ENCODE data around the gene MAN1B1.
A peak's percentile ranks its signal among the peaks of the same experiment; 100 is the strongest.

The MAN1B1 gene

DNA sequence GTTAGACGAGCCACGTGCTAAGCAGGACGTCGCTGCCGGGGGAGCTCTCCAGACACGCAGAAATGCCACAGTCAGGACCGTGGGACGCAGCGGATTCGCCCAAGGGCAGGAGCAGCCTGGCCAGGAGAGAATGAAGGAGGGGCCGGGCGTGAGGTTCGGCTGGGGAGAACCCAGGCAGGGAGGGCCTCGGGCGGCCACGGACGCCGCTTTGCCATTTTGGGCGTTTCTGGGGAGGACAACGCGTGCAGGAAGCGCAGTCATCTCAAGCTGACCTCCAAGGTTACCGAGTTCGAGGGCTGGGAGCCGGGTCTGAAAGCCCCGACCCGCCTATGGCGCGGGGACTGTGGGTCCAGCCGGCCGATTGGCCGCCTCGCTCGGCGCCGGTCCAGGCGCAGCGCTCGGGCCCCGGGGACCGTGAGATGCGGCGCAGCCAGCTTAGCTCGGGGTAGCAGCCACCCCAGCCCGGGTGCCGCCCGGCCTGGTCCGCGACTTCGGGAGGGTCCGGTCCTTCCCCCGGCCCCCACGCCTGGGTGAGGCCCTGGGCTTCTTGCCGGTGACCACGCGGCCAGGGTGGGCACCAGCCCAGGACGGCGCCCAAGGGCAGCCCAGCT, 760 bp upstream of the MAN1B1 start:
- DNase-seq (ENCODE audit: low read depth) = no peak

DNA sequence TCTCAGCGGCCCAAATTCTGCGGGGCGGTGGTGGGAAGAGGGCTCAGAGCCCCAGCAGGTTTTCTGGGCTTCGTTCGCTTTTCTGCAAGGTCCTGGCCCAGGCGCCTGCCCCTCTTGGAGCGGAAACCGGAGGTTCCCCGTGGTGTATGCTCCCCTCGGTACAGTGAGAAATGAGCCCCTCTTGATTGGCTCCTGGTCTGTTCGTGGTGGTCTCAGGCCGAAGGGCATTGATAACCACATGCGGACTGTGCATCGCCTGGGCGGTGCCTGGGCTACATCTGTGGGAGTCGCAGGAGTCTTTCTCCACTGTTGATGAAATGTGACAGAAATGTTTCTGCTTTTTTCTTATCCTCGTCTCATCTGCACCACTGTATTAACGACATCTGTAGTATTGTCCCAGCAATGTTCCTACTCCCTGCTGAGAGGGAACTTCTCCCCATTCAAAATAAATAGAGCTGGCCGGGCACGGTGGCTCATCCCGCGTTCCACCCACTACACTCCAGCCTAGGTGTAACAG, 682 bp downstream of the MAN1B1 start:
- no peak for DNase-seq (ENCODE audit: low read depth)

- no peak for DNase-seq (ENCODE audit: low read depth)
Measured at GRCh38 chr9:137088121-137088520, 1.3 kb downstream of the MAN1B1 start.

GRCh38 chr9:137089232-137089947, 2.6 kb downstream of the MAN1B1 start:
- no peak for DNase-seq (ENCODE audit: low read depth)

DNA sequence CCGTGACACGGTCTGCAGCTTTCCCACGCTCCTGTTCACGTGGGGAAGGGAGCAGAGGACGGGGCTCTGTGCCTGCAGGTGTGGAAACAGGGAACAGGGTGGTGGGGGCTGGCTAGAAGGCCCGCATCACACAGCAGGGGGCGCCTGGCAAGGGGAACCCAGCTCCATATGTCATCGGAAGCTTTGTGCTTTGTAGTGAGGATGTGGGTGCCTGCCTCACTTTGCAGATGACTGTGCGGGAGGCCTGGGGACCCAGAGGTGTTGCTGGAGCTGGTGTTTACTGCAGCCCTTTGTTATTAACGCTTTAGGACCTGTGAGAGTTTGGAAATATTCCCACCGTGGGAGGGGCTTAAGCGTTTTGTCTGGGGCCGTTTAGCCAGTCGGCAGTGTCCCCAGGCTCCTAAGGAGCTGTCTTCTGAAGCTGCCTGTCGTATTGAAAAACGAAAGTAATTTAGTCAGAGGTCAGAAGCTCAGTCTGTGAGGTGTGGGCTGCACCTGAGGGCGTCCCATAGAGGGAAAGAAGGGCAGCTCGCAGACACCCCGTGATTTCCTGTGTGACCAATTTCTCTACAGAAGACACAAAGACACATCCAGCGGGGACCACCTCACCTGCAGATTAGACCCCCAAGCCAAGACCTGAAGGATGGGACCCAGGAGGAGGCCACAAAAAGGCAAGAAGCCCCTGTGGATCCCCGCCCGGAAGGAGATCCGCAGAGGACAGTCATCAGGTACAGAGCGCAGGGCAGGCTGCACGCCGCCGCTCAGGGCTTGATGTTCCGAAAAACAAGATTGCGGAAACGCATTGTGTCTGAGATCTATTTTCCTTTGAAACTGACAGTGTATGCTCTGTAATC, 9.1 kb downstream of the MAN1B1 start:
- DNase-seq (ENCODE audit: low read depth) = peak; percentile 83

GRCh38 chr9:137096785-137097546, 10.2 kb downstream of the MAN1B1 start:
- DNase-seq (ENCODE audit: low read depth) = no peak

DNA sequence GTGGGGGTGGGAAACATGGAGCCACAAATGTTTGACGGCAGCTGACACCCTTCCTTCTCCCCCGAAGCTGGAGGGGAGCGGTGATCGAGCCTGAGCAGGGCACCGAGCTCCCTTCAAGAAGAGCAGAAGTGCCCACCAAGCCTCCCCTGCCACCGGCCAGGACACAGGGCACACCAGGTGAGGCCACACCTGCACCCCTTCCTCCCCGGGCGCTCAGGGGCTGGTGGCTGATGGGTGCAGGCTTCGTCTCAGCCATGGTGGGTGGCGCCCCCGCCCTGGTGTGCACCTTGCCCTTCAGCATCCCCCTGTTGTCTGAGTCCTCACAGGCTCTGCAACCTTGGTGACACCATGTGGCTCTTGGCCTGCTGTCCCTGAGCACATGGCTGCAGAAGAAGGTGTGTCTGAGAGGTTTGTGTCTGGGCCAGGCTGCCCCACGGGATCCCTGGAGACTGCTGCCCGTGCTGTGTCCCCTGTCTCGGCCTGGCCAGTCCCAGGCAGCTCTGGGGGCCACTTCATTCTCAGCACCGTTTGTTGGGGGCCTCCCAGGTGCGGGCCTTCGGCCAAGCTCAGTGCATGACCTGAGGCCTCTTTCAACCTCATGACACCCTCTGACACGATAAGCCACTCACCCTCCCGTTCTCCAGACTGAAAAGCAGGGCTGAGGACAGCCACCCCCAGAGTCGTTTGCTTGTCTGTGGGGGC, 11.1 kb downstream of the MAN1B1 start:
- DNase-seq (ENCODE audit: low read depth) = no peak

GRCh38 chr9:137099231-137099630, 12.4 kb downstream of the MAN1B1 start:
- DNase-seq (ENCODE audit: low read depth) = no peak

DNA sequence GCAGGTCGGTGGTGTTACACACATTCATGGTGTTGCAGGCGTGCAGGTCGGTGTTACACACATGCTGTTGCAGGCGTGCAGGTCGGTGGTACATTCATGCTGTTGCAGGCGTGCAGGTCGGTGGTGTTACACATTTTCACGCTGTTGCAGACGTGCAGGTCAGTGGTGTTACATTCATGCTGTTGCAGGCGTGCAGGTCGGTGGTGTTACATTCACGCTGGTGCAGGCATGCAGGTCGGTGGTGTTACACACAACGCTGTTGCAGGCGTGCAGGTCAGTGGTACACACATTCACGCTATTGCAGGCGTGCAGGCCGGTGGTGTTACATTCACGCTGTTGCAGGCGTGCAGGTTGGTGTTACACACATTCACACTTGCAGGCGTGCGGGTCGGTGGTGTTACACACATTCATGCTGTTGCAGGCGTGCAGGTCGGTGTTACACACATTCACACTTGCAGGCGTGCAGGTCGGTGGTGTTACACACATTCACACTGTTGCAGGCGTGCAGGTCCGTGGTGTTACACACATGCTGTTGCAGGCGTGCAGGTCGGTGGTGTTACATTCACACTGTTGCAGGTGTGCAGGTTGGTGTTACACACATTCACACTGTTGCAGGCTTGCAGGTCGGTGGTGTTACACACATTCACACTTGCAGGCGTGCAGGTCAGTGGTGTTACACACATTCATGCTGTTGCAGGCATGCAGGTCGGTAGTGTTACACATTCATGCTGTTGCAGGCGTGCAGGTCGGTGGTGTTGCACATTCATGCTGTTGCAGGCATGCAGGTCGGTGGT, 16.6 kb downstream of the MAN1B1 start:
- DNase-seq (ENCODE audit: low read depth) = no peak

- no peak for DNase-seq (ENCODE audit: low read depth)
Measured at GRCh38 chr9:137105814-137106661, 19.3 kb downstream of the MAN1B1 start.

GRCh38 chr9:137106662-137107250, 20.0 kb downstream of the MAN1B1 start:
- DNase-seq (ENCODE audit: low read depth) = no peak

DNA sequence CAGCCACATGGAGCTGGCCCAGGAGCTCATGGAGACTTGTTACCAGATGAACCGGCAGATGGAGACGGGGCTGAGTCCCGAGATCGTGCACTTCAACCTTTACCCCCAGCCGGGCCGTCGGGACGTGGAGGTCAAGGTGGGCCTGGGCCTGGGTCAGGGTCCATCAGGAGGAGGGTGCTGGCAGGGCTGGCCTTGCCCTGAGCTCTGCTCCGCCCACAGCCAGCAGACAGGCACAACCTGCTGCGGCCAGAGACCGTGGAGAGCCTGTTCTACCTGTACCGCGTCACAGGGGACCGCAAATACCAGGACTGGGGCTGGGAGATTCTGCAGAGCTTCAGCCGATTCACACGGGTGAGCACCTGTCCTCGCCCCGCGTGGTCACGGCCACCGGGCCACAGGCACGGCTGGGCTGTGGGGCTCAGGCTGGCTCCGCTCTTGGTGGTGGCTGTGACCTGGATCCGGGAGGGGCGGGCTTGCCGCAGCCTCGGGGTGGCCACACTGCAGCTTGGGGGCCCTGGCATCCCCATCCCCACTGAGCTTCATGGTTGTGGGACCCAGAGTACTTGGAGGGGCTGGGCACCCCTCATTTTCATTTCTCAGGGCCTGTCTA, 20.6 kb downstream of the MAN1B1 start:
- no peak for DNase-seq (ENCODE audit: low read depth)

GRCh38 chr9:137107982-137108381, 21.2 kb downstream of the MAN1B1 start:
- no peak for DNase-seq (ENCODE audit: low read depth)

- DNase-seq (ENCODE audit: low read depth) = no peak
Measured at GRCh38 chr9:137108608-137109249, 21.9 kb downstream of the MAN1B1 start.

DNA sequence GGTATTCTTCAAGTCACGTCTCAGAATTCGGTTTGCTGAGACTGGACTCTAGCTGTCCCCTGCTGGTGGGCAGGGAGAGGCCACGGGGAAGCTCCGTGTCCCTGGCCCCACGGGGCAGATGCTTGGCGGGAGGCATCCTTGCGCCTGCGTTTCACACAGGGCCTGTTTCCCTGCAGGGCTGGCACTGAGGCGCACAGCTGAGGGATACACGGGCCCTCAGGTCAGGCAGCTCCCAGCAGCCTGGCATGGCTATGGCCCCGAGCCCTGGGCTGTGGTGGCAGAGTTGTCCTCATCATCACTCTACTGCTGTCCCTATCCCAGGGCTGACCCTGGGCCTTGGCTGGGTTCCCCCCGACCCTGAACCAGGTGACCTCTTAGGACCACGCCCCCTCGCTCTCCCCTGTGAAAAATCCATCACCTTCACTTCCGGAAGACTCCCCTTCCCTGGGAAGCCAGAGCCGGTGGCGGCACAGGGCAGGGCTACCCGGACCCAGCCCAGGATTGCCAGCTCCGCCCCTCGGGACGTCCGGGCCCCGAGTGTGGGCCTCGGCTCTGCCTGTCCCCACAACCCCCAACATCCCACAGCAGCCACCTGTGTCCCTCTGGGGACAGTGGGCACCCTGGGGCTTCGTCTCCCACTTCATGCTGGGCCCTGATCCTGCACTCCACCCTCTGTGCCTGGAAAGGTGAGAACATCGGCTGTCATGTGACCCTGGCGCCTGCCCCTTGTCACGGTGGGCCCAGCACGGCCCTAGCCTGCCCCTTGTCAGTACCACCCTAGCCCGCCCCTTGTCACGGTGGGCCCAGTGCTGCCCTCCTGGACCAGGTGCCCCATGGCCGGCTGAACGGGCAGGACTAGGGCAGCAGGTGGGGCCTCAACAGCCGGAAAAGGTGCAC, 22.7 kb downstream of the MAN1B1 start:
- DNase-seq (ENCODE audit: low read depth) = no peak

- DNase-seq (ENCODE audit: low read depth) = no peak
Measured at GRCh38 chr9:137110147-137110910, 23.5 kb downstream of the MAN1B1 start.
